Measurements from ENCODE around the gene CAVIN2.

- TF ChIP-seq POLR2AphosphoS5 (IDR thresholded peaks at IDR 0.05) (no peak), CTCF (IDR thresholded peaks at IDR 0.05; ENCODE audit: poor library complexity, severe bottlenecking) (no peak), TAF1 (IDR thresholded peaks at IDR 0.05; ENCODE audit: low read depth) (no peak), EZH2 (IDR thresholded peaks at IDR 0.05; ENCODE audit: borderline replicate concordance, insufficient read depth, low read length, poor library complexity, severe bottlenecking) (no peak), MXI1 (conservative IDR thresholded peaks at IDR 0.05; ENCODE audit: poor library complexity, severe bottlenecking) (no peak)
These were observed 43.0 kb upstream of the CAVIN2 start for GRCh38 chr2:191889931-191890330.
